HG03280 (cell line): ENCODE data around the gene TNS3.
A peak's percentile ranks its signal among the peaks of the same experiment; 100 is the strongest.

ENCODE experiments used
- ATAC-seq: cut with Tn5 transposase; IDR thresholded peaks from one replicate; pipeline ENCODE4 v1.9.1; 2021; ENCODE audit warnings: mild to moderate bottlenecking, moderate library complexity; ENCODE audit not compliant: unreplicated experiment

TNS3 gene

GRCh38 chr7:47490501-47491265 lies 91.2 kb downstream of the TNS3 start:
- no peak for ATAC-seq

- ATAC-seq = no peak
Observed at GRCh38 chr7:47489624-47490023, 92.3 kb downstream of the TNS3 start.

- ATAC-seq = no peak
Observed at GRCh38 chr7:47488969-47489342, 93.0 kb downstream of the TNS3 start.

GRCh38 chr7:47488201-47488968 lies 93.5 kb downstream of the TNS3 start:
- no peak for ATAC-seq

GRCh38 chr7:47485640-47486435 lies 96.1 kb downstream of the TNS3 start:
- ATAC-seq = no peak

GRCh38 chr7:47484923-47485639 lies 96.8 kb downstream of the TNS3 start:
- no peak for ATAC-seq

- ATAC-seq = no peak
Observed at GRCh38 chr7:47484457-47484856, 97.5 kb downstream of the TNS3 start.

GRCh38 chr7:47483604-47484273 lies 98.2 kb downstream of the TNS3 start:
- no peak for ATAC-seq

- no peak for ATAC-seq
Observed at GRCh38 chr7:47482013-47482875, 99.7 kb downstream of the TNS3 start.

GRCh38 chr7:47481541-47482012 lies 100.3 kb downstream of the TNS3 start:
- ATAC-seq = no peak

GRCh38 chr7:47480576-47481538 lies 101.1 kb downstream of the TNS3 start:
- ATAC-seq = peak; percentile 67

- ATAC-seq = no peak
Observed at GRCh38 chr7:47479821-47480575, 101.9 kb downstream of the TNS3 start.

- no peak for ATAC-seq
Observed at GRCh38 chr7:47478926-47479711, 102.8 kb downstream of the TNS3 start.

GRCh38 chr7:47478017-47478344 lies 103.9 kb downstream of the TNS3 start:
- ATAC-seq = no peak

- no peak for ATAC-seq
Observed at GRCh38 chr7:47477191-47478016, 104.5 kb downstream of the TNS3 start.

GRCh38 chr7:47475880-47476227 lies 106.1 kb downstream of the TNS3 start:
- no peak for ATAC-seq
